ENCODE results near the gene ACOX1.

DNA sequence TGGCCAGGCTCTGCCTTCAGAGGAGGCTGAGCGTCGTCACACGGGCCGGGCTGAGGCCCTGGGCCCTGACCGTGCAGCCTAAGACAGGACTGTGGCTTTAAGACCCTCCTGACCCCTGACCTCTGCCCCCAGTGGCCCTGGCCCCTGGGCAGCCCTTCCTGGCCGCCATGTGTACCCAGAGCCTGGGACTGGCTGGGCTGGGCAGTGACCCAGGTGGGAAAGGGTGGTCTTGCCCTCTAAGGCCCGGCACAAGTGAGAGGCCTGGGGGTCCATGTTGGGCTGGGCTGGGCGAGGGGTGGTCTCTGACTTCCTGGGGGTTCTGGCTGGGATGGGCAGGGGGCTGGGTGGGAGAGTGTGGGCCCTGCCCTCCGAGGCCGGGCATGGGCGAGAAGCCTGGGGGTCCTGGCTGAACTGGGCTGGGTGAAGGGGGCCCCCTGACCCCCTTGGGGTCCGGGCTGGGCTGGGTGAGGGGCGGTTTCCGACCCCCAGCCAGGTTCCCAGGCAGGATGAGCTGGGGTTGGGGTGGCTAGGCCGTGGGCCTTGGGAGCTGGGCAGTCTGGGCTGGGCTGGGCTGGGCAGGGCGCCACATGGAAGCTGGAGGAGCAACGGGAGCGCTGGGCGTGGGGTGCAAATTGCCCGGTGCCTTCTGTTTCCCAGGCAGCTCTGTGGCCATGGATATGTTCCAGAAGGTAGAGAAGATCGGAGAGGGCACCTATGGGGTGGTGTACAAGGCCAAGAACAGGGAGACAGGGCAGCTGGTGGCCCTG lies 22.0 kb upstream of the ACOX1 start, which contains the start of gene CDK3:
- TF ChIP-seq, protein P1, sequence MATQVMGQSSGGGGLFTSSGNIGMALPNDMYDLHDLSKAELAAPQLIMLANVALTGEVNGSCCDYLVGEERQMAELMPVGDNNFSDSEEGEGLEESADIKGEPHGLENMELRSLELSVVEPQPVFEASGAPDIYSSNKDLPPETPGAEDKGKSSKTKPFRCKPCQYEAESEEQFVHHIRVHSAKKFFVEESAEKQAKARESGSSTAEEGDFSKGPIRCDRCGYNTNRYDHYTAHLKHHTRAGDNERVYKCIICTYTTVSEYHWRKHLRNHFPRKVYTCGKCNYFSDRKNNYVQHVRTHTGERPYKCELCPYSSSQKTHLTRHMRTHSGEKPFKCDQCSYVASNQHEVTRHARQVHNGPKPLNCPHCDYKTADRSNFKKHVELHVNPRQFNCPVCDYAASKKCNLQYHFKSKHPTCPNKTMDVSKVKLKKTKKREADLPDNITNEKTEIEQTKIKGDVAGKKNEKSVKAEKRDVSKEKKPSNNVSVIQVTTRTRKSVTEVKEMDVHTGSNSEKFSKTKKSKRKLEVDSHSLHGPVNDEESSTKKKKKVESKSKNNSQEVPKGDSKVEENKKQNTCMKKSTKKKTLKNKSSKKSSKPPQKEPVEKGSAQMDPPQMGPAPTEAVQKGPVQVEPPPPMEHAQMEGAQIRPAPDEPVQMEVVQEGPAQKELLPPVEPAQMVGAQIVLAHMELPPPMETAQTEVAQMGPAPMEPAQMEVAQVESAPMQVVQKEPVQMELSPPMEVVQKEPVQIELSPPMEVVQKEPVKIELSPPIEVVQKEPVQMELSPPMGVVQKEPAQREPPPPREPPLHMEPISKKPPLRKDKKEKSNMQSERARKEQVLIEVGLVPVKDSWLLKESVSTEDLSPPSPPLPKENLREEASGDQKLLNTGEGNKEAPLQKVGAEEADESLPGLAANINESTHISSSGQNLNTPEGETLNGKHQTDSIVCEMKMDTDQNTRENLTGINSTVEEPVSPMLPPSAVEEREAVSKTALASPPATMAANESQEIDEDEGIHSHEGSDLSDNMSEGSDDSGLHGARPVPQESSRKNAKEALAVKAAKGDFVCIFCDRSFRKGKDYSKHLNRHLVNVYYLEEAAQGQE (IDR thresholded peaks at IDR 0.05; ENCODE audit: low read depth) = no peak
- TF ChIP-seq CEBPB (IDR thresholded peaks at IDR 0.05) (no peak), EGR1 (IDR thresholded peaks at IDR 0.05) (no peak), NFIC (IDR thresholded peaks at IDR 0.05) (no peak), YY1 (IDR thresholded peaks at IDR 0.05; ENCODE audit: low read depth) (no peak), CREB1 (IDR thresholded peaks at IDR 0.05; ENCODE audit: low read depth) (no peak), EP300 (IDR thresholded peaks at IDR 0.05; ENCODE audit: borderline replicate concordance) (no peak), TEAD4 (IDR thresholded peaks at IDR 0.05) (no peak), TAF1 (IDR thresholded peaks at IDR 0.05; ENCODE audit: low read depth) (no peak)
- TF ChIP-seq, protein P2, sequence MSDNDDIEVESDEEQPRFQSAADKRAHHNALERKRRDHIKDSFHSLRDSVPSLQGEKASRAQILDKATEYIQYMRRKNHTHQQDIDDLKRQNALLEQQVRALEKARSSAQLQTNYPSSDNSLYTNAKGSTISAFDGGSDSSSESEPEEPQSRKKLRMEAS (IDR thresholded peaks at IDR 0.05) = no peak

Data from Ishikawa (cell line).